Adrenal gland (tissue), 5 donors: ENCODE results near the gene MALL.
"Not testable (repeated sequence)": the region's sequence is repeated elsewhere in the genome, so short reads cannot be mapped to it uniquely, and the experiment has no call there.

Experiments used
- CTCF ChIP-seq, 6 experiments: fragments of 450-650 bp in 4 of 6; fragments of 200-600 bp in 2 of 6; sonication (generic) in 1 of 6; IDR thresholded peaks; 1 replicate in 5 of 6; 2 replicates in 1 of 6; pipeline versions ENCODE4 v1.5.1 to v1.8.0; 2016 to 2021; ENCODE audit warnings: antibody characterized with exemption in 6 of 6, mild to moderate bottlenecking in 2 of 6, moderate library complexity in 1 of 6
- POLR2A ChIP-seq, 2 donors: fragments of 450-650 bp; IDR thresholded peaks; one replicate each; pipeline ENCODE4 v1.6.1; 2017; ENCODE audit warnings: antibody characterized with exemption in 2 of 2, mild to moderate bottlenecking in 2 of 2, moderate library complexity in 1 of 2
- donor health status: DM: no; HTN: no; CAD: no.

DNA sequence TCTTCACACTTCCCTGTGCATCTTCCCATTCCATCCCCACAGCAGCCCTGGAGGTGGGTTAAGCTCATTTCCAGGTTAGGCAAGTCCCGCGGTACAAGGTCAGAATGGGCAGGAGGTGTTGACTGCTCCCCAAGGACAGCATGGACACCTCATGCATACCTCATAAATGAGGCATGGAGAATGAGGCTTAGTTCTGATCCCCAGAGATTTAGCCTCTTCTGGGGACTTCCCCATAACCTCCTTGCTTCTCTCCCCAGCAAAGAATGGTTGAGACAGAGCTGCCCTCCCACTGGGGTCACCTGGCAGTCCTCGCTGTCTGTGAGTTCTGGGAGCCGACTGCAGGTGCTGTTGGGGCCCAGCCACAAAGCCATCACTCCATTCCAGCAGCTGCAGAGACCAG lies 68.4 kb downstream of the MALL start:
- TF ChIP-seq CTCF, POLR2A (IDR thresholded peaks at IDR 0.05): not testable (repeated sequence)
